Activated naive CD4-positive, alpha-beta T cell (primary cell): ENCODE measurements around the gene C11orf91.
"Not testable (repeated sequence)": the region's sequence is repeated elsewhere in the genome, so short reads cannot be mapped to it uniquely, and the experiment has no call there.

Experiments
- DNase-seq, 4 experiments: peaks; one replicate each; lab custom pipeline; 2025; lab: John Stamatoyannopoulos, UW

Gene C11orf91

DNA sequence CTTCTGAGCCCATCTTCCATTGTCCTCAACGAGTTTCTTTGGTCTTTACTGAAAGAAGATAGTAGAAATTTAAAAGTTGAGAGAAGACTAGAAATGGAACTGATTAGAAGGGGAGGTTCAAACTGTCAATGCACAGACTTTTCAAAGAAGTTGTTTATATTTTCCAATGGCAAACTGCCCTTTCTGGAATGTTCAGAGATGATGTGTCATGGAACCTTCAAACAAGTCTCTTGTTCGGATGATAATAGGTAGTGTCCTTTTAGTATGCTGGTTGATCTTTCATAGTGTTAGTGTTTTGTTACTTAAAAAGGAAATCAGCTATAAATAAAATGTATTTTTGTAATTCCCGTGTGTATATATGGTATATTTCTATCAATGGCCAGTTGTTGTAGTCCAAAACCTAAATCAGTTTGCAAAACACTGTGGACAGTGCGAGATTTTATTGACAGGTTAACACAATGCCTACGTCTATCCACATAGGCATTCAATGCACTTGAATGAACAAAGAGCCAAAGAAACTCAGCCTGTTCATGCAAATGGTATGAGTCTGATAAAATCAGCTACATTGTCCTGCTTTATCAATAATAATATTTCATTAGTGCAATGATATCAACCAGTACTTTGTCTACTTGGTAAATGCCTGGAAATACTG is 30.9 kb downstream of the C11orf91 start:
- no peak for DNase-seq

DNA sequence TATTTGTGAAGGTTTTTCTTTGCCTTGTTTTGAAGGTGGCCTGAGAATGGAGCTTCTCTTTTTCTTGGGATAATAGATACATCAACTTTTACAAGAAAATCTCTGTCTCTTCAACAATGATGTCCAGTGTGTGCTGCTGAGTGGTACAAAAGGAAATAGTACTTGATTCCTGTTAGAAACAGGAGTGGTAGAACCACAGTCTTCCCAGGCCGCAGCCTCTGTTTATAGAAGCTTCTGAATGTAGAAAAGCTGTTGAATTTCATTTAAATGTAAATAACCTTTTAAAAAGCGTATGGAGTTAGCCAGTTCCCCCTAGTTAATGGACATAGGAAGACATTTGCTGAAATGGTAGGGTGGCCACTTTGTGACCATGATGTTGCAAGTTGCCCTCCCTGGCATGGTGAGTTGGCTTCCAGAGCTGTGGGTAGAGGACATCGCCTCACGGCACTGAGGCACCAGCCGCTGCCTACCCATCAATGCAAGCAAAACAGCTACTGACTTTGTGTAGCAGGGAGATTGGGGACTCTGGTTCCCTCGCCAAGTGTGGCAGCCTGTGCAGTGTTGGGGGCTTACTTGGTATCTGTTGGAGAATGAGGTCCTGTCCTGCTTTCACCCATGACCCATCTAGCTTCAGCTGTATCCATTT is 31.6 kb downstream of the C11orf91 start:
- DNase-seq = no peak

DNA sequence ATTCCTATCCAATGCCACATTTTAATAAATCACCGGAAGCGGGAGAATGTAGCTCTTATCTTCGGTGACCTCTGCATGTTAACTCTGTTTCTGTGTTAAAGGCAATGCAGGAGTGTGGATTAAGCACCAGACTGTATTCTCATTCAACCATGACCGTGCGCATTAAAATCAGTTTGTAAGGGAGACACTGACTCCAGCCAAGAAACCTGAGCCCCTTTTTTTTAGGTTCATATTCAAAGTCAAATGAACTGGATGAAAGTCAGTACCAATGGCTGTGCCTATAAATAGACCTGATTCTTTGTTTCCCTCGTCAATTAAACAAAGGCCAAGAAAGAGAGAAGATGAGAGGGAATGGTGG is 32.2 kb downstream of the C11orf91 start:
- DNase-seq = no peak

DNA sequence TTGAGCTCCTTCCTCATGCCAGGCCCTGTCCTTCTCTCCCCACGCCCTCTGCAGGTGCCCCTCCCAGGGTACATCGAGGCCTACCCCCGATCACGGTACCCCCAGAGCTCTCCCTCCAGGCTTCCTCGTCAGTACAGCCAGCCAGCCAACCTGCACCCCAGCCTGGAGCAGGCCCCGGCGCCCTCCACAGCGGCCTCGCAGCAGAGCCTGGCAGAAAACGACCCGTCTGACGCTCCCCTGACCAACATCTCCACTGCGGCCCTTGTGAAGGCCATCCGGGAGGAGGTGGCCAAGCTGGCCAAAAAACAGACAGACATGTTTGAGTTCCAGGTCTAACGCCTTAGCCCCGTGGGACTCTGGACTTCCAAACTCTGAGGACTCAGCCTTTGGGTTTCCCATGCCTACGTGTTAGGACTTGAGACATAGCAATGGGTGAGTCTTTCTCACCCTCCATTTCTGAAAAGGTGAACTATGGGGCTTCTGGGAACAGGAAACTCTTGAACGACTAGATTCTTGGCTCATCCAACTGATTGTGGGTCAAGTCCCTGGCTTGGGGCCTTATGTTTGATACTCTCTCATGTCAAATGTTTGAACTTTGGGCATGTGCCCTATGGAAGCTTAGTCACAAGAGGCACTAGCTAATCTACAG is 32.7 kb downstream of the C11orf91 start:
- DNase-seq = no peak

DNA sequence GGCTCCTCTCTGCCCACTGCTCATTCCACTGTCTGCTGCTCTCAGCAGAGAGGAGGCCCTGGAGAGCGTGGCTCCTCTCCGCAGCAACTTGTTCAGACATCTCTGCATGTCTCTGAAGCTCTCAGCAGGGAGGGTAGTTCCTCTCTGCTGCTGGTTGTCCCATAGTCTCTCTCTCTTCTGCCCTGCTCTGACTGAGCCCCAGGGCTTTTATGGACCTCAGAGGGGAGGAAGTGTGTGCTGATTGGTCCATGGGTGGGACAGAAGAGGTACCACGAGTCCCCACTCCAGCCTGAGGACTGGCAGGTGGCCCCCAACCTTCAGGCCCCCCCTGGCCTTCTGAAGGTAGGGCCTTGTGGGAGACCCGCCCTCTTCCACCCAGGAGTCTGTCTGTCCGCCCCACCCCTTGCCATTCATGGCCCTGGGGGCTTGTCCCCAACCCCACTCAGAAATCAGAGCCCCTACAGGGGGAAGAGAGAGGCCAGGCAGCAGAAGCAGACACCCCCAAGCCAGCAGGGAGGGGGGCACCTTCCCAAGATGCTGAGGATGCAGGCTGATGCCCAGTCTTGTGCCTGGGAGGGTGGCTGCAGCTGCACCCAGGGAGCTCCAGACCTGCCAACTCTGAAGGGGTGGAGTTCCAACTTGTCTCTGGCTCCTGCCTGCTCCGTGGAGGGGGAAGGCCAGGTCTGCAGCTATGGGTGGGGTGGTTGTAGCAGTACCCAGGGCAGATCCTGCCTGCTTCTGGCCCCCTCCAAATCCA is 35.1 kb downstream of the C11orf91 start:
- DNase-seq = no peak

DNA sequence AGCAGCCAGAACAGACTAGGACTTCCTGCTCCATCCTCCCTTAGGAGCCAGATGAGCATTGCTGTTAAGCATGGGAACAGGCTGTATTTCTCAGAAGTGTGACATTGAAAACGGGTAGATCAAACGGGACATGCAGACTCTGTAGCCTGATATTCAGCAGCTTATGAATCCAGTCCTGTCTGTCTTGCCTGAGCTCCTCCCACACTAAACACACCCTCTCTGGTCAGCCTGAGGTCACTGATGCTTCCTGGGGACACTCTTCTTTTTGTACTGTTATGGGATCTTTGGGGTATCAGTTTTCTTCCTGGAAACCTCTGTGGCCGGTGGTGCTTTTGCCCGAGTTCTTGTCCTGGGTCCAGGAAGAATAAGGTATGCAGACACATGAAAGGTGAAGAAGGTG is 35.8 kb downstream of the C11orf91 start:
- no peak for DNase-seq

DNA sequence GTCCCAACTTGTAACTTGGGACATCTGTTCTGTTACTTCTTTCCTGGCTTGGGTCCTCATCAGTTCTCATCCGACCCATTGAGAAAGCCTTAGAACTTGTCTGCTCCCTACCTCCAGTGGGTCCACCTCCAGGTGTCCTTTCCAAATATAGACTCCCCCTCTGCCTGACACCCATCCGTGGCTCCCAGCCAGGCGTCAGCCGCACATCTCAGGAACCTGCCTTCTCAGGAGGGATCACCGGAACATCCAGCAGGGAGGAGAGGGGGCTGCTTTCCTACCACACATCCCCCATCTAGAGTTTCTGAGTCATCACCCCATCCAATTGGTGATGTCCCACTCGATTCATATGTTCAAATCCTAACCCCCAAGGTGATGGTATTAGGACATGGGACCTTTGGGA is 36.5 kb downstream of the C11orf91 start:
- no peak for DNase-seq

DNA sequence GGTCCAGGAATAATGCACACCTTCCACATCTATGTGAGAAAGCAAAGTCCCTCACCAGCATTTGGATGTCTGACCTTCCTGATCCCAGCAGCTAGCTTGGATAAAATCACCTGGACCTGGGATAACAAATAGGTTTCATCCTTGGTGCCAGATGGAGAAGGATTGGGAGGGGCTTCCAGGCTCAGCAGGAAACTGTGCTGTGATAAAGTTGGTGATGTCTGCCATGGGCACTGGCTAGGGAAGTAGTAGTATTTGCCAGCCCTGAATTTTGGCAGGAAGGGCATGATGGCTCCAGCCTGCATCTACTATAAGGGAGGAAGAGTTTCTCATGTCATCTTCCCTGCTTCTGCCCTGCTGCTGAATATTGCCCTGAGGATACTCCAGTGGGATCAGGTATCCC is 37.5 kb downstream of the C11orf91 start:
- DNase-seq = no peak

DNA sequence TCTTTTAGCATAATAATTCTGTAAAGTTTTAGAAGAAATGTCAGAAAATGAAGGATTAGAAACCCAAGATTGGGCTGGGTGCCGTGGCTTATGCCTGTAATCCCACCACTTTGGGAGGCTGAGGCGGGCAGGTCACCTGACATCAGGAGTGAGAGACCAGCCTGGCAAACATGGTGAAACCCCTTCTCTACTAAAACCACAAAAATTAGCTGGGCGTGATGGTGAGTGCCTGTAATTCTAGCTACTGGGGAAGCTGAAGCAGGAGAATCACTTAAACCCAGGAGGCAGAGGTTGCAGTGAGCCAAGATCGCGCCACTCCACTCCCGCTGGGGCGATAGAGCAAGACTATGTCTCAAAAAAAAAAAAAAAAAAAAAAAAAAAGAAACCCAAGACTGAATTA is 39.1 kb downstream of the C11orf91 start:
- not testable (repeated sequence) for DNase-seq

DNA sequence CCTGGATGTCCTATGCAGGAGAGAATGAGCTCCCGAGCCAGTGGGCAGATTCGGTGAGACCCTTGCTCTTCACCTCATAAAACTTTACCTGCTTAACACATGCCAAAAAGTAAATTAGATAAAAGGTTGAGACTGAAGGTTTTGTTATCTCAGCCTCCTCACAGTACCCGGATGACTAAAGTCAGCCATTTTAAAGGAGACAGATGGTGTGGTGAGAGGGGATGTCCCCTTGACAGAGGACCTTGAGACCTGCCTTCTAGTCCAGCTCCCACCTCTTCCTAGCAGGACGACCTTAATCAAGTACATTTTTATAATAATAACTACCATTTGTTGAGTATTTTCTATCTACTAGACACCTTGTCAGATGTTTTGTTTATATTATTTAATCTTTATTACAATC is 39.7 kb downstream of the C11orf91 start:
- DNase-seq = no peak

DNA sequence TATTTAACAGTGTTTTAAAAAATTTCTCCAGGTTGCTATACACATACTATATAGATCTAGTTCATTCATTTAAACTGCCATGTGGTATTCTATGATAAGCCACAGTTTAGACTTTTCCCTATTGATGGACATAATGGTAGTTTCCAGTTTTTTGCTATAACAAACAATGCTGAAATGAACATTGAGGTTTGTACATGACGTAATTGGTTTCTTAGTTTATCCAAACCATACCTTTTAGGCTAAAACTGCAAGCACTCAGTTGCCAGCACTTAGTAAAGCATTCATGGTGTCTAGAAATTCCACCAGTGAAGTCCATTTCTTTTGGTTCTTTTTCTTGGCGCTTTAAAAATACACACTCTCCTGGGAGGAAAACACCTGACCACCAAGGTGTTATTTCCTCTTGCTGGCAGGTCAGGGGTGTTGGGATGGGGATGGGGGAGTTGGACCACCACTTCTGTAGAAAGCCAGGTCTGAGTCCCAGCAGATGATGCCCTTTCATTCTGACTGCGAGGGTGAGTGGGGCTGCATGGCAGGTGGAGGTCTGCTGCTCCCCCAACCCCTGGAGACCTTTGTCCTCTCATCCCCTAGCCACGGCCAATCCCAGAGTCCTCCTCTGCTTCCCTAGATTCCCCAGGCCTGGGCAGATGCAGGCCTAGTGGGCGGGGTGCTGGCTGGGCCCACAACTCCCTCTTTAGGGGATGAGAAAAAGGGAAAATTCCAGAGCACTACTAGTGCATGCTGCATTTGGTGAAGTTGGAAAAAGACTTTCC is 41.1 kb downstream of the C11orf91 start:
- no peak for DNase-seq

DNA sequence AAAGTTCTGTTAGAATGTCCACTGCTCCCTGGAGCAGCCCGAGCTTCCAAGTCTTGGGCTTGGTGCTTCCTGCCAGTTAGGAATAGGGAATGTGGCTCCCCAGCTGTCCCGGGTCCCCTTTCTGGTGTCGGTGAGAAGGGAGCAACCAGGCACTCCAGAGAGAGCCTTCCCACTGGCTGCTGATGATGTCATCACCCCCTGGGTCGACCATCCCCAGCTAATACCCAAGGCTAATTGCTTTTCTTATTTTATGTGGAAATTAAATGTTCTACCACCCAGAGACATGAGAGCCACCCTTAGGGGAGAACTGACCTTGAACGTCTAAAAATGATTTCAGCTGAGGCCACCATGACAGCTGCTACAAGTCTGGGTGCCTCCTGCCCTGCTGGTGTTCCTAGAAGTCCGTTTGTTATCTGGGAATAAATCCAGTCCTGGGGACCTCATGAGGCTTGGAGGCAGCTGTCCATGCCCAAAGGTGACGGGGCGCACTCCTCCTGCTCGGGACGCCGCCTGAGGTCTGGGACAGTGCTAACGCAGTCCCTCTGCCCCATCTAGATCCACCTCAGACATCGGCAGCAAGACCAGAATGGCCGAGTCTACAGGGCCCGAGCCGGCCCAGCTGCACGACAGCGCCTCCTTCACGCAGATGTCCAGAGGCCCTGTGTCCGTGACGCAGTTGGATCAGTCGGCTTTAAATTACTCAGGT is 42.3 kb downstream of the C11orf91 start:
- DNase-seq = no peak

DNA sequence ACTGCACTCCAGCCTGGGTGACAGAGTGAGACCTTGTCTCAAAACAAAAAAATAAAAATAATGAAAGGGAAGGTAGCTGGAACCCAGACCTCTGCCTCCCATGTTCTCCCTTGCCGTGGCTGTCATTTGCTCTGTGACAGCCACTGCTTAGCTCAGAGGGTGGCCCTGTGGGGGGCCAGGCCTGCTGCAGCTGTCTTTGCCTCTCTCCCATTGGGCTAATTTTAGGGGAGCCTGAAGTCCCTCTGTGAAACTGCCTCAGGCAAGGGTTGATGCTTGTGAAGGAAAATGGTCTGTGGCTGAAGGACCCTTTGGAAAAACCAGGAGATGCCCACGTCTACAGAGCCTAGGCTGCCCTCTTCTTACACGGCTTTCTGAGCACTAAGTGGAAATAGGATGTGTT is 42.9 kb downstream of the C11orf91 start:
- no peak for DNase-seq

DNA sequence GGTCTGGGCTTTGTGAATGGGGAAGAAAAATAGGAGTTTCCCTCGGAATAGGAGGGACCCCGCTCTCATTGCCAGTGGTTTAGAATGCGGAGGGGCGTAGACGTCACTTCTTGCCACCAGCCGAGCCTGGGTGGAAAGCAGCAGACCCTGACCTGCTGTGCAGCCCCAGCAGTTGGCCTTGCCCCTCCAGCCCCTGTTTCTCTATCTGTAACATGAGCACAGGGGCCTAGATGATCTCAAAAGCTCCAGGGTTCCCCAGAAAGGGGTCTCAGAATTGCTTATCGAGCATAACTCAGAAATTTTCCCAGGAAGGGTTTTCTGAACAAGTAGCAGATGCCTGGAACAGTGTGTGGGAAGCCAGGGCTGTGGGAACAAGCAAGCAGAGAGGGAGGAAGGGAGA is 43.9 kb downstream of the C11orf91 start:
- no peak for DNase-seq

DNA sequence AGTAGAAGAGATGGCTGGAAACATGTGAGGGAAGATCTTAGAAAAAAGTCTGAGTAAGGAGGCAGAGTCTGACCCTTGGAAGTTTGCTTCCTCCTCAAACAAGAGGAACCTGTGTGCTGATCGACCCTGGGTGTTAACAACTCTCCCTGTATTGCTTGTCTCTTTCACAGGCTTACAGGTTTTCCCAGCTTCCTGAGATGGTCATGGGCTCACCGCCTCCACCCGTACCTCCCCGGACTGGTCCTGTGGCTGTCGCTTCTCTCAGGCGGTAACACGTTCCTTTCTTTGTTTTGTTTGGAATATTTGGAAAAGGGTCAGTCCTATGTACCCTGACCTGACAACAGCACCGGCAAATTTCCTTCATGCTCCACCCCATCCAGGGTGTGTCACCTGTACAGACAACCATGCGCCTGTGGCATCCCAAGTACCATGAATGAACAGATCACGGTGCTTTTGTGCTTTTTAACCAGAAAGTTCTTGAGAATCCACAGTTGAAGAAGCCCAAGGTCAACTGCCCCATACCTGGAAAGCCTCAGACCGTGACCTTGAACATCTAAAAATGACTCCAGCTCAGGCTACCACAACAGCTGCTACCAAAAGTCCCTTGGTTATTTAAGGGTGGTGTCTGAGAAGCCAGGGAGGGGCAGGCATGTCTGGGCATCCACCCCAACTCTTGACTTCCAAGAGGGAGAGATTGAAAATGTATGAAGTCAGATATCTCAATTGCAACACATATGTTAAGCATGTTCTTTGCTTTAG is 44.6 kb downstream of the C11orf91 start:
- DNase-seq = no peak

DNA sequence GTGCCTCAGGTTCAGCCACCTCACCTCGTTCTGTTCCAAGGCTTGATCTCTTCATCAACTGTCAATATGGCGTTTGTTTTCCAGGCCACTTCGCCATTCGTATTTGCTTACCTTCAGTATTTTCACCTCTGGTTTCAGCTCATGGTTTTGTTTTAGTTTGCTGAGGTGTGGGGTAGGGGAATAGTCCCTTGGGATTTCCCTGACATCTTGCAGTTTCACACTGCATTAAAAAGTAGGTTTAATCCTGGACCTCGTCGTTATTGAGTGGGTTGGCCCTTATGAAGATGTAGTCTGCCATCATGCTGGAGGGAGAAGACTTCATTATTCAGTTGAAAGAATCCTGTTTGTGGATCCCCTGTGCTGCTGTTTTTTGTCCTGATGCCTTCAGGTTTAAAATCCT is 46.0 kb downstream of the C11orf91 start:
- no peak for DNase-seq

DNA sequence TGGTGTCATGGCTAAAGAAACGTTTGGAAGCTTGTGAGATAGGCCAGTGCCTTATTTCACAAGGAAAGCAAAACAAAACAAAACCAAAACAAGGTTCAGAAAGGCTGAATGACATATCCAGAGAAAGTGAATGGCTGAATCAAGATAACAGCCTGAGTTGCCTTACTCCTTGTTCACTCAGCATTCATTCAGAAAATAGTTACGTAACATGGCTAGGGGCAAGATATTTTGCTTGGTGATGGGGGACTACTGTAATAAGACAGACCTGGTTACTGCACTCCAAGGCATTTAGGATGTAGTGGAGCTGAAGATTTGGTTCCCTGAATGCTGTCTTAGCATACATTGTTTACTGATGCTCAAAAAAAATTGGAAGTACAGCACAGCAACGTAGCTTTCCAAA is 47.7 kb downstream of the C11orf91 start:
- no peak for DNase-seq

DNA sequence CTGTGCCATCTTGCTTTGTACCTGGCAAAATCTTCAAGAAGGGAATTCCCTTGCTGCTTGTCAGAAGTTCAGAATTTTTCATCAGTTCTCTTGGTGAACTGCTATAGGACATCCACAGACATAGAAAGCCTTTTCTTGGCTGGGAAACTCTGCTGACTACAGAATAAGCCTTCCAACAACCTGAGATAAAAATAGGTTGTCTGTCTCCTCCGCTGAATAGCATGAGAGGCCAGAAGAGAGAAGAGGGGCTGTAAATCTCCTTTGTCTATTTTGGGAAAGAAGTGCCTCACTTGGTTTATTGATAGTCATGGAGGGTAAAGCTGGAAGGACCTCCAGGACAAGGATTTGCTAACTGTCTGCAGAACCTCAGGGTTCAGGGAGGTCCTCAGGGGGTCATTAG is 48.2 kb downstream of the C11orf91 start:
- no peak for DNase-seq

DNA sequence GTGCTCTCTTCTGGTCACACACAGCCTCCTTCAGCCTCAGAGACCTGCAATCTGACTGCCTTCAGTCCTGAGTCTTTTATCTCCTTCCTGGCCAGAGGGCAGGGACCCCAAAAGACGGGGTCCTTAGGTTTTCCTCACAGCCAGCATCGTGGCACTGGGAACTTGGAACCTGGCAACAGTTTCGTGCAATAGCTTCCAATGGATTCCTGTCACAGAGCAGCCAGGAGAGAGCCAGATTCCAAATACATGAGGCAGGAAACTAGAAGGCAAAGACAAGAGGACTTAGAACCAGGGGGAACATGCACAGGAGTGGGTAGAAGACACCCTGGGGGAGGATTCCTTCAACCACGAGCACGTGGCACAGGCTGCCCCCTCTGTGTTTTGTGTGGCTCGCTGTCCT is 48.6 kb downstream of the C11orf91 start:
- no peak for DNase-seq

DNA sequence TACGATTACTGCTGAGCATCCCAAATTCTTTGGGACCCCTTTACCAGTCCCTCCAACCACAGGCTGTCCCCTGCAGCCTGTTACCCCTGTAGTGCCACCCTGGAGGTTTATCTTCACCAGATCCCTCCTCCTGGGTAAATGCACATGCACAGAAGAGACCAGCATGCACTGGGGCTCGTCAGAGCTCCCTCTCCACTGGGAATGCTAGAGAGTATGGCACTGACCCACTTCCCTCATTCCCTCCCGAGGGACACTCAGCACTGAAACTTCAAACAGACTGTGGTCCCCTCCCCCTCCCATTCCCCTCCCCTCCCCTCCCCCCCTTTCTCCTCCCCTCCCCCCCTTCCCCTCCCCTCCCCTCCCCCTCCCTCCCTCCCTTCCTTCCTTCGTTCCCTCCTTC is 49.1 kb downstream of the C11orf91 start:
- DNase-seq = no peak

DNA sequence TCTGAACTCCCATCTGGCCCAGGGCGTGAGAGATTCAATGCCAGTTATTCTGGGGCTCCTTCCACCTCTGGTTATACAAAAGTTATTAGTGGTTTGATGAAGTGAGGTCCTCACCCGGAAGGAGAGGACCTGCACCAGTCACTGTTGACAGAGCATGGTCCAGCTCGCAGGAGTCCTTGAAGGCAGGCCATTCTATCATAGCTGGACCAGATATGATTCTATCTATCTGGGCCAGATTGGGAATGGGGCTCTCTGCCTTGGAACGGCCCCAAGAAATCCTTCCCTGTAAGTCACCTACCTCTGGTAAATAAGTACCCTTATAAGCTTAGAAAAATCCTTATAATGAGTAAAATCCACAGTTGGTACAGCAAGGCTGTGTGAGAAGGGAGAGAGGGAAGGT is 50.7 kb downstream of the C11orf91 start:
- no peak for DNase-seq
